NCI-H2171 treated with DMSO at 0.1 percent for 48 hours (cell line): Measurements from ENCODE around the gene TCP11X1.
"Not testable (repeated sequence)": the region's sequence is repeated elsewhere in the genome, so short reads cannot be mapped to it uniquely, and the experiment has no call there.

Source experiments
- DNase-seq: peaks from one replicate; lab custom pipeline; 2025; lab: John Stamatoyannopoulos, UW

The TCP11X1 gene

GRCh38 chrX:102214986-102215385, at the start of gene TCP11X1:
TSS of gene TCP11X1 (plus strand) at chrX:102215301.
- not testable (repeated sequence) for DNase-seq

GRCh38 chrX:102185967-102186720, 29.0 kb upstream of the TCP11X1 start:
- DNase-seq: no peak

GRCh38 chrX:102207940-102208339, 7.2 kb upstream of the TCP11X1 start:
- DNase-seq: not testable (repeated sequence)

- not testable (repeated sequence) for DNase-seq
Observed at GRCh38 chrX:102216497-102216896, 1.4 kb downstream of the TCP11X1 start.

GRCh38 chrX:102235678-102236077, 20.6 kb downstream of the TCP11X1 start:
- DNase-seq: not testable (repeated sequence)

GRCh38 chrX:102240265-102240664, 25.2 kb downstream of the TCP11X1 start:
- not testable (repeated sequence) for DNase-seq

- not testable (repeated sequence) for DNase-seq
Observed at GRCh38 chrX:102246893-102247292, 31.8 kb downstream of the TCP11X1 start, which contains the start of gene NXF2. TSS of gene NXF2 (plus strand) at chrX:102247167. CDS start at chrX:102307079, 59,912 bp downstream.

GRCh38 chrX:102272231-102272630, 57.1 kb downstream of the TCP11X1 start:
- not testable (repeated sequence) for DNase-seq
